Measurements from ENCODE around the gene GMPS. TPM values are rescaled to one million over a fixed set of nuclear protein-coding genes. Genes with fewer than 3 reads are reported as not detected.
A peak's percentile ranks its signal among the peaks of the same experiment; 100 is the strongest.

Gene GMPS
- total and polyA plus RNA-seq, 9 of the 15 experiments (the other 6 are each of a cell fraction or from before 2014, with no cell fraction given) = 73.7 to 282 (median 156) TPM

GRCh38 chr3:155861476-155862183, 8.8 kb upstream of the GMPS start (continued):
- TF ChIP-seq RBBP5 (IDR thresholded peaks at IDR 0.05; ENCODE audit: borderline replicate concordance, insufficient read depth, low read length, poor library complexity, severe bottlenecking) = no peak
- TF ChIP-seq SREBF1 (IDR thresholded peaks at IDR 0.05; ENCODE audit: borderline replicate concordance, low read depth, low read length) = no peak
- TF ChIP-seq ELF2 (CRISPR knock-in tag; IDR thresholded peaks at IDR 0.05) = no peak
- no peak for TF ChIP-seq SLC30A9 (CRISPR knock-in tag; IDR thresholded peaks at IDR 0.05)
- no peak for TF ChIP-seq ZNF277 (CRISPR knock-in tag; IDR thresholded peaks at IDR 0.05; ENCODE audit: borderline replicate concordance)
- TF ChIP-seq PREB (CRISPR knock-in tag; IDR thresholded peaks at IDR 0.05) = no peak
- TF ChIP-seq CXXC5 (CRISPR knock-in tag; IDR thresholded peaks at IDR 0.05) = peak; percentile 41; the same call in 1 of the 2 replicates
- no peak for TF ChIP-seq ARID4B (CRISPR knock-in tag; IDR thresholded peaks at IDR 0.05)
- no peak for TF ChIP-seq RB1 (IDR thresholded peaks at IDR 0.05; ENCODE audit: low read depth)
- no peak for TF ChIP-seq RBM17 (IDR thresholded peaks at IDR 0.05; ENCODE audit: borderline replicate concordance, low read depth, low read length)
- TF ChIP-seq GTF2A2 (tag; IDR thresholded peaks at IDR 0.05) = peak; percentile 87
- TF ChIP-seq KLF1 (tag; IDR thresholded peaks at IDR 0.05) = no peak
- TF ChIP-seq NR4A1 (CRISPR knock-in tag; IDR thresholded peaks at IDR 0.05) = no peak
- peak; percentile 68; the same call in 1 of the 2 replicates for TF ChIP-seq NR4A1 (tag; IDR thresholded peaks at IDR 0.05)
- peak; percentile 46; the same call in 1 of the 2 replicates for TF ChIP-seq ZNF79 (CRISPR knock-in tag; IDR thresholded peaks at IDR 0.05; ENCODE audit: low read depth)
- TF ChIP-seq DMBX1 (CRISPR knock-in tag; IDR thresholded peaks at IDR 0.05; ENCODE audit: borderline replicate concordance) = peak; percentile 93
- TF ChIP-seq ZNF41 (CRISPR knock-in tag; conservative IDR thresholded peaks at IDR 0.05) = no peak
- 0 out of 2 replicates have a peak, but pooled peaks have one; percentile 42 for TF ChIP-seq TEAD2 (tag; IDR thresholded peaks at IDR 0.05)
- no peak for TF ChIP-seq MYNN (IDR thresholded peaks at IDR 0.05)
- TF ChIP-seq MYNN (CRISPR knock-in tag; IDR thresholded peaks at IDR 0.05) = no peak
- TF ChIP-seq ELK1 (CRISPR knock-in tag; IDR thresholded peaks at IDR 0.05) = no peak

All from K562 (cell line).